RWPE1 (cell line): ENCODE results near the gene APBB2.

Experiments used
- CTCF ChIA-PET: fragments of 350-600 bp; sonication (Branson Sonifier 250); formaldehyde crosslinking; extraction: SDS; loops from one replicate; lab custom pipeline; 2021; lab: Yijun Ruan, JAX
- POLR2A ChIA-PET: fragments of 400-600 bp; formaldehyde crosslinking; extraction: SDS; loops from one replicate; lab custom pipeline; 2020; ENCODE audit warnings: antibody characterized with exemption; ENCODE audit not compliant: low non-redundant PET; lab: Yijun Ruan, JAX
- DNase-seq: peaks from one replicate; pipeline ENCODE4 v3.0.0; 2012; ENCODE audit warnings: low spot score
- H3K27ac ChIP-seq: fragments of 450-650 bp; 2 replicates; pipeline ENCODE4 v1.5.1; 2017
- CTCF ChIP-seq: fragments of 450-650 bp; conservative IDR thresholded peaks from 2 replicates; pipeline ENCODE4 v1.5.1; 2017; ENCODE audit warnings: low read depth, mild to moderate bottlenecking

APBB2 gene

DNA sequence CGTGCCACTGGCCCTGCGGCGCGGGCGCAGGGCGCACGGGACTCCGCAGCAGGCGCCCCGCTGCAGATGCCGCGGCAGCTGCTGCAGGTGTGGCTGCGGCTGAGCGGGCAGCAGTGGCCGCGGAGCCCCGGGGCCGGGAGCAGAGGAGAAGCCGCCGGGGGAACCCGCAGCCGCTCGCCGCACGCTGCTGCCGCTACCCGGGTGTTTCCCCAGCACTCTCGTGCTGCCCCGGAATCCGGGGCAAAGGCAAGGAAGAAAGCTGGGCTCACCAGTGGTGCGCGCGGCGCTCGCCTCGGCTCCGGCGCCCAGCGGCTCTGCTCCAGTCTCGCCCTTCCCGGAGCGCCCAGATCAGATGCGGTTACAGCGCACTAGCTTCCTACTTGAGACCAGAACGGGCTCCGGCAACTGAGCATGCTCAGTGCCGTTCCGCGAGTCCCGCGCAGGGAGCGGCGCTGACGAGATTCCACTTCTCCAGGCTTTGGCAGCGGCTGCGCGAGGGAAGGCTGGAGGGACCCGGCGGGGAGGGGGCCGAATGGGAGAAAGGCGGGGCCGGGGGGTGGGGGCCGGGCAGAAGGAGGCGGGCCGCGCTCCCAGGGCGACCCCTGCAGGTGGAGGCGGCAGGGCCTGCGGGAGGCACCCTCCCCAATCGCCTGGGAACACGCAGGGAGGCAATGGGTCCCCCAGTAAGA is at the start of gene APBB2:
Gene APBB2 (minus strand): TSS at position 407 of the 689 bp plus-strand sequence. CDS start 181,288 bp downstream, outside the sequence.
- peak; percentile 92 for TF ChIP-seq CTCF
- ChIA-PET CTCF (interaction anchor here (0.6 to 2.7 kb wide), 9 partner anchors 9 to 290 kb away, joined by 3 to 14 read pairs (median 3); no protein-coding TSS in a partner anchor), POLR2A (interaction anchor here (0.6 kb wide), 2 partner anchors 452 to 637 kb away, joined by 3 read pairs; no protein-coding TSS in a partner anchor)
- peak; percentile 97 for DNase-seq
- peak within 1 kb of the TSS; percentile 93 for H3K27ac ChIP-seq

DNA sequence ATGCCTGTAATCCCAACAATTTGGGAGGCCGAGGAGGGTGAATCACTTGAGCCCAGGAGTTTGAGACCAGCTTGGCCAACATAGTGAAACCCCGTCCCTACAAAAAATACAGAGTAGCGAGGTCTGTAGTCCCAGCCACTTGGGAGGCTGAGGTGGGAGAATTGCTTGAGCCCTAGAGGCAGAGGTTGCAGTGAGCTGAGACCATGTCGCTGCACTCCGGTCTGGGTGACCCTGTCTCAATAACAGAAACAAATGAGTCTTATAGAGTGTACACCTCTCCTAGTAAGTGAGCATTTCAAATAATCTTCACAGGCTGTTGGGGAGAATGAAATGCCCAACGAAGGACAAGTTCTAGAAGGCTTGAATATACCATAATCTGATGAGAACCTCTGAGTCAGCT is 47.9 kb upstream of the APBB2 start:
- TF ChIP-seq CTCF = no peak
- CTCF ChIA-PET = interaction anchor here (0.6 kb wide), 2 partner anchors 13 to 1135 kb away, joined by 3 to 4 read pairs; no protein-coding TSS in a partner anchor
- POLR2A ChIA-PET = no interaction called here
- H3K27ac ChIP-seq = no peak overlapping the region
- no peak for DNase-seq

DNA sequence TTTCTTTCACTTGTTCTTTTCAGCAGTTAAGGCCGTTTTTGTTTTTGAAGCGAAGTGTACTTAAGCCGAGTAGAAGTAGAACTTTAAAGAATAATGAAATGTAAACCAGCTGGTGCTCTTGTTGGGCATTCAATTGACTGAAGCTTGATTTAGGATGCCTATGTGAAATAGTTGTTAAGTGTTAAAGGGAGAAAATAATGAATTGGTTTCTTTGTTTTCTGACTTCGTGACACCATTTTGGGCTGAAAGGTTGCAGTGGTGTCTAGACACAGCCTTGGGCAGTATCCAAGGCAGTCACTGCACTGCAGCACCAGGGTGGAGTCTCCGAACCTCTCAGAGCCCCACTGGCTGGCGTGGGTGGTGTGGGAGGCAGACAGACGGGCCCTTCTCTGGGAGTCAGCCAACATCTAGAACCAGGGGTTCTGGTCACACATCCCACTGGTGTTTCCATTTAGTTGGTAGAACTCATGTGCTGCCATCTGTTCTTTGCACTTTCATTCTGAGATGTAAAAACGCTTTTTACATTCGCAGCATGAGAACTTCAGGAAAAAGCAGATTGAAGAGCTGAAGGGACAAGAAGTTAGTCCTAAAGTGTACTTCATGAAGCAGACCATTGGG is 45.9 kb upstream of the APBB2 start:
- no peak overlapping the region for H3K27ac ChIP-seq
- no peak for DNase-seq
- ChIA-PET POLR2A (no interaction called here), CTCF (interaction anchor here (0.6 to 1.2 kb wide), 2 partner anchors 21 to 136 kb away, joined by 3 read pairs; no protein-coding TSS in a partner anchor)
- TF ChIP-seq CTCF = no peak

GRCh38 chr4:41258783-41259182 is 44.4 kb upstream of the APBB2 start:
- ChIA-PET CTCF (interaction anchor here (0.6 to 1.1 kb wide), 10 partner anchors 10 to 1656 kb away, joined by 3 to 5 read pairs (median 3); no protein-coding TSS in a partner anchor), POLR2A (no interaction called here)
- peak; percentile 42 for DNase-seq
- peak; percentile 22; the same call in 1 of the 2 replicates for TF ChIP-seq CTCF
- H3K27ac ChIP-seq = no peak overlapping the region

- TF ChIP-seq CTCF = no peak
- H3K27ac ChIP-seq = no peak overlapping the region
- POLR2A ChIA-PET = no interaction called here
- CTCF ChIA-PET = interaction anchor here (0.6 to 1.1 kb wide), 4 partner anchors 38 to 442 kb away, joined by 3 to 4 read pairs (median 3); no protein-coding TSS in a partner anchor
- DNase-seq = no peak
Observed at GRCh38 chr4:41257906-41258305, 43.6 kb upstream of the APBB2 start.

DNA sequence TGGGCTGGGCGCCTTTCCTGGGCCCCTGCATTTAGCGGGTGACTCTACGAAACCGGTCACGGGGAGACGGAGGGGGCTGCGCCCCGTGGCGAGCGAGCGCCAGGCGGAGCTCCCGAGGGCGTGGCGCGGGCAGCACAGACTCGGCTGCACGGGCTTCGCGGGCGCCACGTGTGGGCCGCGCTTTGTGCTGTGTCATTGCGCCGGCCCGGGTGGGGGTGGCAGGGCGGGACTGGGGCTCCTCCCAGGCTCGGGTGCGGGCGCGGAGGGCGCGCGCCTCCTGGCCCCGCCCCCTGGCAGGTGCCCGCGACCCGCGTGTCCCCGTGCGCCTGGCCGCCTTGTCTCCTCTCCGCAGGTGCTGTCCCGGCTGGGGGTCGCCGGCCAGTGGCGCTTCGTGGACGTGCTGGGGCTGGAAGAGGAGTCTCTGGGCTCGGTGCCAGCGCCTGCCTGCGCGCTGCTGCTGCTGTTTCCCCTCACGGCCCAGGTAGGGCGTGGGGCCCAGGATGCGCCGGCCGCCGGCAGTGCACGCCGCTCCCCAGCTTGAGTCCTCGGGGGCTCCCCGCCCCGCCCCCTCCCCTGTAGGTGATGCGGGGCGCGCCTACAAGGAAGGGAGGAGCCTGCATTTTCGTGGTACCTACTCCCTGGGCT is 43.0 kb upstream of the APBB2 start:
- no peak overlapping the region; the same call in 1 of the 2 replicates for H3K27ac ChIP-seq
- POLR2A ChIA-PET = no interaction called here
- no peak for TF ChIP-seq CTCF
- peak; percentile 46 for DNase-seq
- CTCF ChIA-PET = interaction anchor here (0.6 kb wide), 1 partner anchor 940 kb away, joined by 3 read pairs; no protein-coding TSS in a partner anchor
